Measurements from ENCODE around the gene NTM.

- TF ChIP-seq CTCF (IDR thresholded peaks at IDR 0.05; ENCODE audit: low read length) (no peak), EZH2 (IDR thresholded peaks at IDR 0.05; ENCODE audit: borderline replicate concordance, low read length) (no peak)
Measured at GRCh38 chr11:131906963-131907362, 536.5 kb downstream of the NTM start.

Measured in OCI-LY1 (cell line).